Fibroblast of lung (primary cell): ENCODE results near the gene PLD5. TPM values are rescaled to one million over a fixed set of nuclear protein-coding genes. Genes with fewer than 3 reads are reported as not detected.

Experiments
- DNase-seq, 2 donors: peaks; one replicate each; pipeline versions ENCODE4 v3.0.0 to v3.0.0-alpha.2; 2010; ENCODE audit warnings: low read depth in 2 of 2
- H2AFZ ChIP-seq: 2 replicates; pipeline ENCODE4 v1.5.1; 2012; ENCODE audit warnings: low read length, control low read depth, inconsistent platforms
- H3K27ac ChIP-seq: 2 replicates; pipeline ENCODE4 v1.5.1; 2011; ENCODE audit warnings: low read length, control low read depth; ENCODE audit not compliant: insufficient read depth
- H3K27me3 ChIP-seq: 2 replicates; pipeline ENCODE4 v1.5.1; 2011; ENCODE audit warnings: mild to moderate bottlenecking, low read length; ENCODE audit not compliant: control insufficient read depth, insufficient read depth
- H3K36me3 ChIP-seq: 2 replicates; pipeline ENCODE4 v1.5.1; 2011; ENCODE audit warnings: low read length; ENCODE audit not compliant: control insufficient read depth, insufficient read depth
- H3K4me1 ChIP-seq: 2 replicates; pipeline ENCODE4 v1.5.1; 2011; ENCODE audit warnings: low read length; ENCODE audit not compliant: control insufficient read depth, insufficient read depth; ENCODE audit errors: extremely low read depth
- H3K4me2 ChIP-seq: 2 replicates; pipeline ENCODE4 v1.5.1; 2011; ENCODE audit warnings: low read length, control low read depth; ENCODE audit not compliant: insufficient read depth; ENCODE audit errors: extremely low read depth
- H3K4me3 ChIP-seq, 4 experiments: fragments of 200-600 bp in 1 of 4; sonication (generic) in 1 of 4; replicated peaks in 1 of 4; 2 replicates each; pipeline ENCODE4 v1.5.1; 2011 to 2016; ENCODE audit warnings: low read length in 4 of 4, low read depth in 3 of 4, mild to moderate bottlenecking in 3 of 4, control low read depth in 2 of 4, inconsistent platforms in 1 of 4, mixed read lengths in 1 of 4; ENCODE audit not compliant: insufficient read depth in 1 of 4; ENCODE audit errors: control extremely low read depth in 1 of 4
- H3K79me2 ChIP-seq: 2 replicates; pipeline ENCODE4 v1.5.1; 2012; ENCODE audit warnings: mild to moderate bottlenecking, low read length, inconsistent platforms; ENCODE audit not compliant: control insufficient read depth, insufficient read depth
- H3K9ac ChIP-seq: 2 replicates; pipeline ENCODE4 v1.5.1; 2011; ENCODE audit warnings: mild to moderate bottlenecking, low read length, control low read depth; ENCODE audit not compliant: insufficient read depth
- H3K9me3 ChIP-seq: 2 replicates; pipeline ENCODE4 v1.5.1; 2012; ENCODE audit warnings: low read depth, low read length; ENCODE audit not compliant: control insufficient read depth, insufficient read depth
- H4K20me1 ChIP-seq: 2 replicates; pipeline ENCODE4 v1.5.1; 2011; ENCODE audit warnings: low read length; ENCODE audit not compliant: control insufficient read depth, insufficient read depth; ENCODE audit errors: extremely low read depth
- EZH2 ChIP-seq: IDR thresholded peaks from 2 replicates; pipeline ENCODE4 v1.5.1; 2012; ENCODE audit warnings: low read length, control low read depth, mild to moderate bottlenecking; ENCODE audit errors: missing control alignments
- polyA plus RNA-seq, 2 donors: library from polyadenylated mRNA; depleted of rRNA in 1 of 2; stranded (reverse) in 1 of 2; unstranded in 1 of 2; fragments of >200 nt; gene quantifications; 2 replicates each; pipeline ENCODE4 v1.2.1, GENCODE V29; 2011 to 2012; ENCODE audit warnings: missing spikeins in 1 of 2
- total RNA-seq: library from RNA; depleted of rRNA; stranded (reverse); fragments of >200 nt; gene quantifications from 2 replicates; pipeline ENCODE4 v1.2.1, GENCODE V29; 2014
- TF ChIP-seq, protein P1 (sequence below), 2 donors: IDR thresholded peaks in 1 of 2; conservative IDR thresholded peaks in 1 of 2; 1 replicate in 1 of 2; 2 replicates in 1 of 2; pipeline ENCODE4 v1.5.1; 2011 to 2012; ENCODE audit warnings: low read length in 2 of 2, control low read depth in 1 of 2, inconsistent platforms in 1 of 2, low read depth in 1 of 2, mild to moderate bottlenecking in 1 of 2

PLD5 gene
- total and polyA plus RNA-seq, 2 donors (not counting 1 experiment from before 2014, with no cell fraction given) = under 0.01 to 0.02 TPM

- H3K9ac ChIP-seq = no peak overlapping the region
- no peaks in the 10 kb centered on the region for H4K20me1 ChIP-seq
- no peak for DNase-seq
- TF ChIP-seq, protein P1, sequence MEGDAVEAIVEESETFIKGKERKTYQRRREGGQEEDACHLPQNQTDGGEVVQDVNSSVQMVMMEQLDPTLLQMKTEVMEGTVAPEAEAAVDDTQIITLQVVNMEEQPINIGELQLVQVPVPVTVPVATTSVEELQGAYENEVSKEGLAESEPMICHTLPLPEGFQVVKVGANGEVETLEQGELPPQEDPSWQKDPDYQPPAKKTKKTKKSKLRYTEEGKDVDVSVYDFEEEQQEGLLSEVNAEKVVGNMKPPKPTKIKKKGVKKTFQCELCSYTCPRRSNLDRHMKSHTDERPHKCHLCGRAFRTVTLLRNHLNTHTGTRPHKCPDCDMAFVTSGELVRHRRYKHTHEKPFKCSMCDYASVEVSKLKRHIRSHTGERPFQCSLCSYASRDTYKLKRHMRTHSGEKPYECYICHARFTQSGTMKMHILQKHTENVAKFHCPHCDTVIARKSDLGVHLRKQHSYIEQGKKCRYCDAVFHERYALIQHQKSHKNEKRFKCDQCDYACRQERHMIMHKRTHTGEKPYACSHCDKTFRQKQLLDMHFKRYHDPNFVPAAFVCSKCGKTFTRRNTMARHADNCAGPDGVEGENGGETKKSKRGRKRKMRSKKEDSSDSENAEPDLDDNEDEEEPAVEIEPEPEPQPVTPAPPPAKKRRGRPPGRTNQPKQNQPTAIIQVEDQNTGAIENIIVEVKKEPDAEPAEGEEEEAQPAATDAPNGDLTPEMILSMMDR (conservative IDR thresholded peaks at IDR 0.05 in 1 of 2, IDR thresholded peaks at IDR 0.05 in 1 of 2; ENCODE audit: low read depth in 1 of 2, low read length in 2 of 2) = no peak
- no peak for TF ChIP-seq EZH2
- no peaks in the 10 kb centered on the region for H3K27me3 ChIP-seq
- H3K4me3 ChIP-seq = no peak overlapping the region
- H3K36me3 ChIP-seq = no peaks in the 10 kb centered on the region
- no peaks in the 10 kb centered on the region for H3K79me2 ChIP-seq
- no peaks in the 10 kb centered on the region for H3K4me1 ChIP-seq
- H3K27ac ChIP-seq = no peak overlapping the region
- no peak overlapping the region for H2AFZ ChIP-seq
- H3K4me2 ChIP-seq = no peak overlapping the region
- H3K9me3 ChIP-seq = no peaks in the 10 kb centered on the region
These were observed 285.1 kb downstream of the PLD5 start for GRCh38 chr1:242239398-242239797.

DNA sequence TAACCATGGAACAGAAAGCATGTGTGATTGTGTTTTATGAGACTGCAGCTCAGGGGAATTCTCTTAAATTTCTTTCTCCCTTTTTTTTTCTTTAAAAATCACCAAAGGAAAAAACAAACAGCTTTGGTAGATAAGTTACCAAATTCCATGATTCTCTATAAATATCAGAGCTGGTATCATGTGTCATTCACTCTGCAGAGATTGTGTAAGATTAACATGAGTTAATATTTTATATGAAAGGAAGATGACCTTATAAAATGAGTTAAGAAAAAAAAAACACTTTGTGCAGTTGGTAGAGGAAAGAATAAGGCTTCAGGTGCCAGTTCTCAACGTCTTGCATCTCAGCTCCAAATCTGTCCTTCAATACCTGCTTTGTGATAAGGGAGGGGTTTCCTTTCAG, 287.4 kb downstream of the PLD5 start:
- Histone ChIP-seq H3K4me2 (no peak overlapping the region), H3K4me3 (no peak overlapping the region), H3K36me3 (no peaks in the 10 kb centered on the region), H3K79me2 (no peaks in the 10 kb centered on the region), H3K9ac (no peak overlapping the region), H4K20me1 (no peaks in the 10 kb centered on the region), H3K9me3 (no peaks in the 10 kb centered on the region), H2AFZ (no peak overlapping the region), H3K4me1 (no peaks in the 10 kb centered on the region), H3K27me3 (no peaks in the 10 kb centered on the region), H3K27ac (no peak overlapping the region)
- DNase-seq = no peak
- TF ChIP-seq EZH2 = no peak
- TF ChIP-seq, protein P1 (conservative IDR thresholded peaks at IDR 0.05 in 1 of 2, IDR thresholded peaks at IDR 0.05 in 1 of 2; ENCODE audit: low read depth in 1 of 2, low read length in 2 of 2) = no peak

DNA sequence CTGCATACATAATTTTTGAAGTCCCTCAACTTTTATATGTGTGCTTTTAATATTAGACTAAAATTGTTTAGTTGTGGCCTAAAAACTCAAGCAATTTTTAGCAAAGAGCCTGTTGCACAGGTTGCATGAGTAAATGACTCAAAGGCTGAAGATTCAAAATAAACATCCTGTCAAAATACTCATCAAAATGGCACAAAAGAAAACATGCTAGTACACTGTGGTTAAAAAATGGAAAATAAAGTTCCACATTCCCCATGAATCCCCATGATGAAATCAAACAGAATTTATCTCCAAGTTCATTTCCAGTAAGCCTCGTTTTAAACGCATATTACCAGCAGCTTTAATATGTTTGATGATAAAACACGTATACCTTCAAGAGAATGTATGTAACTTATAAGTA, 295.5 kb downstream of the PLD5 start:
- H3K36me3 ChIP-seq = no peaks in the 10 kb centered on the region
- no peak overlapping the region for H3K27ac ChIP-seq
- H3K4me1 ChIP-seq = no peaks in the 10 kb centered on the region
- no peak for DNase-seq
- no peak overlapping the region for H3K9ac ChIP-seq
- H2AFZ ChIP-seq = no peak overlapping the region
- no peak overlapping the region for H3K4me3 ChIP-seq
- no peaks in the 10 kb centered on the region for H3K27me3 ChIP-seq
- H3K4me2 ChIP-seq = no peak overlapping the region
- H3K9me3 ChIP-seq = no peaks in the 10 kb centered on the region
- TF ChIP-seq EZH2 = no peak
- TF ChIP-seq, protein P1 (conservative IDR thresholded peaks at IDR 0.05 in 1 of 2, IDR thresholded peaks at IDR 0.05 in 1 of 2; ENCODE audit: low read depth in 1 of 2, low read length in 2 of 2) = no peak
- no peaks in the 10 kb centered on the region for H3K79me2 ChIP-seq
- H4K20me1 ChIP-seq = no peaks in the 10 kb centered on the region
